Measurements from ENCODE around the gene NHERF2. TPM values are rescaled to one million over a fixed set of nuclear protein-coding genes. Genes with fewer than 3 reads are reported as not detected.

Gene NHERF2
- total RNA-seq, 1 donor from 2014 or later, result 343 TPM

- Histone ChIP-seq H3K36me3 (peaks cover 94% of the 10 kb centered on the region), H3K27ac (no peak overlapping the region), H3K4me1 (no peaks in the 10 kb centered on the region), H3K9me3 (no peaks in the 10 kb centered on the region), H3K27me3 (ENCODE audit: low read depth) (no peaks in the 10 kb centered on the region), H3K4me3 (no peak overlapping the region)
- intact Hi-C loops (cut with DNase I), result no loop called here
- ATAC-seq (no peak), DNase-seq (no peak)
- no peak for TF ChIP-seq CTCF (IDR thresholded peaks at IDR 0.05)
Measured at GRCh38 chr16:2072926-2073325, 46.2 kb downstream of the NHERF2 start.

GRCh38 chr16:2074071-2074470 is 47.4 kb downstream of the NHERF2 start:
- Histone ChIP-seq H3K9me3 (no peaks in the 10 kb centered on the region), H3K27me3 (ENCODE audit: low read depth) (no peaks in the 10 kb centered on the region), H3K36me3 (peaks cover 94% of the 10 kb centered on the region), H3K4me3 (no peak overlapping the region), H3K27ac (no peak overlapping the region), H3K4me1 (no peaks in the 10 kb centered on the region)
- intact Hi-C loops (cut with DNase I), result no loop called here
- ATAC-seq (no peak), DNase-seq (no peak)
- TF ChIP-seq CTCF (IDR thresholded peaks at IDR 0.05), result no peak

GRCh38 chr16:2075631-2076030 is 48.9 kb downstream of the NHERF2 start:
- Histone ChIP-seq H3K4me3 (no peak overlapping the region), H3K27me3 (ENCODE audit: low read depth) (no peaks in the 10 kb centered on the region), H3K27ac (no peak overlapping the region), H3K36me3 (peaks cover 96% of the 10 kb centered on the region), H3K4me1 (no peaks in the 10 kb centered on the region), H3K9me3 (no peaks in the 10 kb centered on the region)
- no peak for TF ChIP-seq CTCF (IDR thresholded peaks at IDR 0.05)
- intact Hi-C loops (cut with DNase I), result no loop called here
- ATAC-seq (no peak), DNase-seq (no peak)

GRCh38 chr16:2076072-2076865 is 49.6 kb downstream of the NHERF2 start:
- Histone ChIP-seq H3K27ac (no peak overlapping the region), H3K9me3 (no peaks in the 10 kb centered on the region), H3K4me3 (no peak overlapping the region), H3K27me3 (ENCODE audit: low read depth) (no peaks in the 10 kb centered on the region), H3K36me3 (peaks cover 98% of the 10 kb centered on the region), H3K4me1 (peaks cover 1% of the 10 kb centered on the region)
- intact Hi-C loops (cut with DNase I), result no loop called here
- no peak for DNase-seq
- TF ChIP-seq CTCF (IDR thresholded peaks at IDR 0.05), result no peak
- ATAC-seq, result no peak

- peaks cover 9% of the 10 kb centered on the region for H3K4me1 ChIP-seq
- no peak overlapping the region for H3K27ac ChIP-seq
- H3K9me3 ChIP-seq, result no peaks in the 10 kb centered on the region
- intact Hi-C loops (cut with DNase I), result no loop called here
- DNase-seq (no peak), ATAC-seq (no peak)
- no peak for TF ChIP-seq CTCF (IDR thresholded peaks at IDR 0.05)
- H3K36me3 ChIP-seq, result peaks cover 98% of the 10 kb centered on the region
- H3K27me3 ChIP-seq (ENCODE audit: low read depth), result no peaks in the 10 kb centered on the region
- no peak overlapping the region for H3K4me3 ChIP-seq
Measured at GRCh38 chr16:2077016-2077415, 50.3 kb downstream of the NHERF2 start.

Data from lower lobe of right lung (tissue), 2 donors.